Choroid plexus epithelial cell (primary cell): Measurements from ENCODE around the gene ANGPTL2.

Experiments
- DNase-seq: peaks from one replicate; pipeline ENCODE4 v3.0.0-alpha.2; 2010; ENCODE audit warnings: low read depth
- H3K4me3 ChIP-seq: 2 replicates; pipeline ENCODE4 v1.5.1; 2011; ENCODE audit warnings: low read depth, mild to moderate bottlenecking, control low read depth, low read length, moderate library complexity
- TF ChIP-seq, protein P1 (sequence below): conservative IDR thresholded peaks from 2 replicates; pipeline ENCODE4 v1.5.1; 2011; ENCODE audit warnings: low read depth, mild to moderate bottlenecking, control low read depth, inconsistent platforms, low read length, moderate library complexity

The ANGPTL2 gene

DNA sequence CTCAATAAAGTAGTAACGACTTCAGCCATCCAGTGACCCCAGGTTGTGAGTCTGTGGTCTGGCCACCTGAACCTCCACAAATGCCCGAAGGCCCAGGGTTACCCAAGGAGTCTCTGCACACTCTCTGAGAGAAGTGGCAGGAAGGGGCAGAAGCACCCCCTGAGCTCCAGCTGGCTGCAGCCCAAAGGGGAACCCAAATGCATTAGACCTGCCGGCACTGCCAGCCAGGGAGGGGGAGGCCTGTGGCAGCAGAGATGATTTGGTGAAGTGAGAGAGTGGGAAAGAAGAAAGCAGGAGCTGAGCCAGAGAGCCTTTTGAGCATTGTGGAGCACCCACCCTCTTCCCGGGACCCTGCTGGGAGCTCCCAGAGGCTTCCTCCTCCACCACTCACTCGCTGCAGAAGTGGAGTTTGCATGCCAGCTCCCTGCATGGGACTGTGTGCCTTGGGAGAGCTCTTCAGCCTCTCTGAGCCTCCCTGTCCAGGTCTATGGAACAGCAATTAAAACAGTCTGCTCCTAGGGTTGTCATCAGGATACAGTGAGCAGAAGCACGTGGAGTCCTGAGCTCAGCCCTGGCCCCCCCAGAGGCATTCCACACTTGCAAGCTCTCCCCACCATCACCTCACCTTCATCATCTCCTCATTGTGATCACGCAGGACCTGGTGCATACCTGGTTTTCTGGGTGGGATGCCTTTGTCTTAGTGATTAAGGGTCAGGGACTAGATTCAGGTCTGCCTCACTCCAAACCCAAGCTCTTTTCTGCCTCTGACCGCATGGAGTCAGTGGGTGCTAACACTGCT is 13.8 kb upstream of the ANGPTL2 start:
- TF ChIP-seq, protein P1, sequence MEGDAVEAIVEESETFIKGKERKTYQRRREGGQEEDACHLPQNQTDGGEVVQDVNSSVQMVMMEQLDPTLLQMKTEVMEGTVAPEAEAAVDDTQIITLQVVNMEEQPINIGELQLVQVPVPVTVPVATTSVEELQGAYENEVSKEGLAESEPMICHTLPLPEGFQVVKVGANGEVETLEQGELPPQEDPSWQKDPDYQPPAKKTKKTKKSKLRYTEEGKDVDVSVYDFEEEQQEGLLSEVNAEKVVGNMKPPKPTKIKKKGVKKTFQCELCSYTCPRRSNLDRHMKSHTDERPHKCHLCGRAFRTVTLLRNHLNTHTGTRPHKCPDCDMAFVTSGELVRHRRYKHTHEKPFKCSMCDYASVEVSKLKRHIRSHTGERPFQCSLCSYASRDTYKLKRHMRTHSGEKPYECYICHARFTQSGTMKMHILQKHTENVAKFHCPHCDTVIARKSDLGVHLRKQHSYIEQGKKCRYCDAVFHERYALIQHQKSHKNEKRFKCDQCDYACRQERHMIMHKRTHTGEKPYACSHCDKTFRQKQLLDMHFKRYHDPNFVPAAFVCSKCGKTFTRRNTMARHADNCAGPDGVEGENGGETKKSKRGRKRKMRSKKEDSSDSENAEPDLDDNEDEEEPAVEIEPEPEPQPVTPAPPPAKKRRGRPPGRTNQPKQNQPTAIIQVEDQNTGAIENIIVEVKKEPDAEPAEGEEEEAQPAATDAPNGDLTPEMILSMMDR, result no peak
- no peak overlapping the region for H3K4me3 ChIP-seq
- no peak for DNase-seq

DNA sequence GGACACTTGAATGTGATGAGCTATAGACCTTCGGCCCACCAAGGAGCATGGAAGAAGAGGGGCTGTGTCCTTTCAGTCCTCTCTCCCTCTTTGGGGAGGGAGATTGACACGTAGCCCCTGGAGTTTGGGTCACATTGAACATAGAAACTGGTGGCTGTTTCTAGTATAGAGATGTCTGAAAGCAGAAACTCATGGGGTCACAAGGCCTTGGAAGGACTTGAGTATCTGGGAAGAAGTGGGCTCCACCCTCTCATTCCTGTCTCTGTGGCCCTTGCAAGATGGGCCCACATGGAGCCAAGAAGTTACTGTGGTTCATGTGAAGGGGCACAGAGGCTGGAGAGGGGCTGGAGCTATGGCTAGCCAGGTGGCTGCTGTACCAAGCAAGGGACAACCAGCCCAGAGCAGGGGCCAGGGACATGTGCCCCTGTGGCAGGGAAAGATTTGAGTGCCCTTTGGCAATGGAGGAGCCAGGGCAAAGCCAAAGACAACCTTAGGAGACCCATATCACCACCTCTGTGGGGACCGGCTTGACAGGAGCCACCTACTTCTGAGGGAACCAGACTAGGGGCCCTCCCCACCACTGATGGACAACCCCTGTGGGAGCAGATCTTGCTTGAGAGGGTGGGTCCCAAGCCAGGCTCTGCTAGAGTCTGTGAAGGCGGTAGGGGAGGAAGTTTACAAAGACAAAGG is 12.8 kb upstream of the ANGPTL2 start:
- H3K4me3 ChIP-seq, result no peak overlapping the region
- TF ChIP-seq, protein P1, result no peak
- DNase-seq, result no peak

DNA sequence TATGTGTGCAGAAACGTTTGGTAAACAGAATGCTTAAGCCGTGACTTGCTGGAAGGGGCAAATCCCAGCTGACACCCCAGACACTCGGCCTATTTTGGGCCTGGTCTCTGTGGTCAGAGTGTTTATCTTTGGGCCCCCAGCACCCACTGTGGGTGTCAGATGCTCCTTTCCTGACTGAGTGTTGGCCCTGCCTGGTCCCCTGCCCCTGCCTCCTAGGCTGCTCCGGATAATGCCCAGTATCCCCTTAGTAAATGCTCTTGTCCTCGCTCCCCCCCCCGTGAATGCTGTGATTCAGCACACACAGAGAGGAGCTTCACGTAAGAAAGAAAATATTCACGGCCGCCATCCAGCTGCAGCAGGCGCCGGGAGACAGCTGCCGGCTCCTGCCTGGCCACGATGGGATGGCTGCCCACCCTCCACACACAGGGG is 11.3 kb upstream of the ANGPTL2 start:
- TF ChIP-seq, protein P1, result no peak
- H3K4me3 ChIP-seq, result no peak overlapping the region
- DNase-seq, result peak; percentile 88

DNA sequence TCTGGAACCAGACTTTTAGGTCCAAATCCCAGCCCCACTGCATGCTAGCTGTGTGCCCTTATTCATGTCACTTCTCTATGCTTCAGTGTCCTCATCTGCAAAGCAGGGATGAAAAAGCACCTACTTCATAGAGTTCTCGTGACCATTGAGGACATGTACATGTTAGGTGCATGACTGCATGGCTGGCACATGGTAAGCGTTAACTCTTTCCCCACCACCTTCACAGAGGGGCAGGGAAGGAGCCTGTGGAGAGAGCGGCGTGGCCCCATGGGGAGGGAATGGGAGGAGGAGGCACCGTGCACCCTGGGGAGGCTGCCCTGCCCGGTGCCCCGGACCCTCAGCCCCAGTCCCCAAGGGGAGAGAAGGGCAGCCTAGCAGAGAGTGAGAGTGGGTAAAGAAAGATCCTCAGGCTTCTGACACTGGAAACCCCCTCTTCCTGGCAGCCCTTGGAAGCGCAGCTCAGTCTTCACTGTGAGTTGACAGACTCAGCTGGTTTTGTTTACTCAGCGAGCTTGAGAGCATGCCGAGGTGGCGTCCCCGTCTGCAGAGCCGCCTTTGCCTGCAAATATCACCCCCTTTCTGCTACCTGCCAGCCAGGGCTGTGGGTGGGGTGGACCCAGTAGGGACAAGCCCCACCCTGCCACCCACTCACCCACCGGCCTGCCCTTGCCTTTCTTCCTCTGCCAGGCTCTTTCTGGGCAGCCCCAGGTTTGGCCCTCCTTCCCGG is 10.6 kb upstream of the ANGPTL2 start:
- TF ChIP-seq, protein P1, result peak; percentile 2
- peak; percentile 74 for DNase-seq
- H3K4me3 ChIP-seq, result no peak overlapping the region

DNA sequence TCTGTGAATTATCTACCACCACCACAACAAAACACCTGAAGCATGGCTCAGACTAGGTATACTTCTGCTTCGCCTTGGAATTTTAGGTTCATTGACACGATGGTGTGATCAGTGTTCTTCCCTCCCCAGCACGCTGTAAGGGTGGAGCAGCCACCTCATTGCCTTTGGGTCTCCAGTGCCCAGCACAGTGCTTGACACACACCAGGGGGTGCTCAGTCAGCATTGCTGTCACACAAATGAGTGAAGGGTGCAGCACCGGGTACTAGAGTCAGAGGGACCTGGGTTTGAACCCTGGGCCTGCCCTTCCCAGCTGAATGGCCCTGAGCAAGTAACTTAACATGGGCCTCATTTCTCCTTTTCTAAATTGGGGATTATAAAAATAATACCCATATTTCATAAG is 9.9 kb upstream of the ANGPTL2 start:
- no peak overlapping the region for H3K4me3 ChIP-seq
- TF ChIP-seq, protein P1, result no peak
- no peak for DNase-seq

DNA sequence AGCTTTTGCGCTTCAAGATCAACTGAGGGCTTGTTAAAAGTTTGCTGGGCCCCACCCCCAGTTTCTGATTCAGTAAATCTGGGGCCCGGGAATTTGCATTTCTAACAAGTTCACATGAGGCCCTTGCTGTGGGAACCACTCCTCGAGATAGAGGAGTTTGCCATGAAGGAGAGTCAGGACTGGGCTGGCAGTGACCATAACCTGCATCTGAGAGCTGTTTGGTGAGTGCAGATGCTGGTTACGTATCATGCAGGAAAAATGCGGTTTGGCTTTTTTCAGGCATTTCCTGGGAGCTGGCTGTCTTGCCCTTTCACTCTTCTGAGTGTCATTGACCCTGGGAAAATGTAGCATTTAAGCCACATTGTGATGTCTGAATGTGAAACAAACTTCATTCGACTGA is 9.4 kb upstream of the ANGPTL2 start:
- TF ChIP-seq, protein P1, result no peak
- peak; percentile 87 for DNase-seq
- H3K4me3 ChIP-seq, result no peak overlapping the region
